ENCODE measurements around the gene FGF23.

FGF23 gene

GRCh38 chr12:4386801-4387200 lies 7.3 kb upstream of the FGF23 start:
- in situ Hi-C loops (cut with HindIII; ENCODE audit: low sequenced_read_pairs), result no loop called here

GRCh38 chr12:4383304-4383865 lies 3.9 kb upstream of the FGF23 start:
- in situ Hi-C loops (cut with HindIII; ENCODE audit: low sequenced_read_pairs), result no loop called here

GRCh38 chr12:4380332-4380731 lies 820 bp upstream of the FGF23 start:
- in situ Hi-C loops (cut with HindIII; ENCODE audit: low sequenced_read_pairs), result no loop called here

GRCh38 chr12:4378772-4379171 lies 740 bp downstream of the FGF23 start:
- in situ Hi-C loops (cut with HindIII; ENCODE audit: low sequenced_read_pairs), result no loop called here

GRCh38 chr12:4375449-4375848 lies 4.1 kb downstream of the FGF23 start:
- in situ Hi-C loops (cut with HindIII; ENCODE audit: low sequenced_read_pairs), result no loop called here

- in situ Hi-C loops (cut with HindIII; ENCODE audit: low sequenced_read_pairs), result no loop called here
These were observed 6.9 kb downstream of the FGF23 start for GRCh38 chr12:4372653-4373052.

- in situ Hi-C loops (cut with HindIII; ENCODE audit: low sequenced_read_pairs), result no loop called here
These were observed 9.2 kb downstream of the FGF23 start for GRCh38 chr12:4370265-4370664.

- in situ Hi-C loops (cut with HindIII; ENCODE audit: low sequenced_read_pairs), result no loop called here
These were observed 10.0 kb downstream of the FGF23 start for GRCh38 chr12:4369548-4369947.

GRCh38 chr12:4366090-4366489 lies 13.4 kb downstream of the FGF23 start:
- in situ Hi-C loops (cut with HindIII; ENCODE audit: low sequenced_read_pairs), result no loop called here

- in situ Hi-C loops (cut with HindIII; ENCODE audit: low sequenced_read_pairs), result no loop called here
These were observed 23.5 kb downstream of the FGF23 start for GRCh38 chr12:4356041-4356327.

- in situ Hi-C loops (cut with HindIII; ENCODE audit: low sequenced_read_pairs), result no loop called here
These were observed 24.1 kb downstream of the FGF23 start for GRCh38 chr12:4355156-4356040.

GRCh38 chr12:4353785-4354208 lies 25.7 kb downstream of the FGF23 start:
- in situ Hi-C loops (cut with HindIII; ENCODE audit: low sequenced_read_pairs), result no loop called here

- in situ Hi-C loops (cut with HindIII; ENCODE audit: low sequenced_read_pairs), result no loop called here
These were observed 32.6 kb downstream of the FGF23 start for GRCh38 chr12:4346931-4347330.

- in situ Hi-C loops (cut with HindIII; ENCODE audit: low sequenced_read_pairs), result no loop called here
These were observed 47.7 kb downstream of the FGF23 start for GRCh38 chr12:4331842-4332241.

- in situ Hi-C loops (cut with HindIII; ENCODE audit: low sequenced_read_pairs), result no loop called here
These were observed 48.3 kb downstream of the FGF23 start for GRCh38 chr12:4331221-4331620.

GRCh38 chr12:4330203-4330602 lies 49.3 kb downstream of the FGF23 start:
- in situ Hi-C loops (cut with HindIII; ENCODE audit: low sequenced_read_pairs), result no loop called here

GRCh38 chr12:4327293-4327692 lies 52.2 kb downstream of the FGF23 start:
- in situ Hi-C loops (cut with HindIII; ENCODE audit: low sequenced_read_pairs), result no loop called here

GRCh38 chr12:4325966-4326365 lies 53.5 kb downstream of the FGF23 start:
- in situ Hi-C loops (cut with HindIII; ENCODE audit: low sequenced_read_pairs), result no loop called here

- in situ Hi-C loops (cut with HindIII; ENCODE audit: low sequenced_read_pairs), result no loop called here
These were observed 55.1 kb downstream of the FGF23 start for GRCh38 chr12:4324366-4324765.

GRCh38 chr12:4323396-4323795 lies 56.1 kb downstream of the FGF23 start:
- in situ Hi-C loops (cut with HindIII; ENCODE audit: low sequenced_read_pairs), result no loop called here

GRCh38 chr12:4322726-4323125 lies 56.8 kb downstream of the FGF23 start:
- in situ Hi-C loops (cut with HindIII; ENCODE audit: low sequenced_read_pairs), result no loop called here

- in situ Hi-C loops (cut with HindIII; ENCODE audit: low sequenced_read_pairs), result no loop called here
These were observed 58.4 kb downstream of the FGF23 start, which contains the start of gene TIGAR for GRCh38 chr12:4320853-4321701. TSS of gene TIGAR (plus strand) at chr12:4321213. CDS start at chr12:4321272, 59 bp downstream.
